H9 (cell line): ENCODE results near the gene ARHGAP15. TPM values are rescaled to one million over a fixed set of nuclear protein-coding genes. Genes with fewer than 3 reads are reported as not detected.

Experiments used
- DNase-seq: peaks from one replicate; pipeline ENCODE4 v3.0.0-alpha.2; 2017
- H2AFZ ChIP-seq: one replicate; pipeline ENCODE4 v1.6.1; 2013; ENCODE audit warnings: mild to moderate bottlenecking, low read length, control low read depth, moderate library complexity
- H2AK5ac ChIP-seq: 2 replicates; pipeline ENCODE4 v1.6.1; 2013; ENCODE audit warnings: low read length, control low read depth, mixed read lengths; ENCODE audit not compliant: insufficient read length
- H2BK120ac ChIP-seq: one replicate; pipeline ENCODE4 v1.6.1; 2013; ENCODE audit warnings: low read depth, mild to moderate bottlenecking, low read length, control low read depth, inconsistent platforms; ENCODE audit not compliant: poor library complexity, severe bottlenecking
- H2BK12ac ChIP-seq: 2 replicates; pipeline ENCODE4 v1.6.1; 2013; ENCODE audit warnings: low read length, control low read depth, mixed read lengths, low read depth; ENCODE audit not compliant: insufficient read length
- H2BK15ac ChIP-seq: 2 replicates; pipeline ENCODE4 v1.6.1; 2013; ENCODE audit warnings: low read depth, low read length, control low read depth
- H2BK20ac ChIP-seq: one replicate; pipeline ENCODE4 v1.6.1; 2013; ENCODE audit warnings: low read depth, mild to moderate bottlenecking, low read length, control low read depth, inconsistent platforms; ENCODE audit not compliant: poor library complexity, severe bottlenecking
- H2BK5ac ChIP-seq: 2 replicates; pipeline ENCODE4 v1.6.1; 2013; ENCODE audit warnings: low read length, control low read depth, mixed read lengths; ENCODE audit not compliant: insufficient read length
- H3K14ac ChIP-seq: 2 replicates; pipeline ENCODE4 v1.6.1; 2013; ENCODE audit warnings: low read length, control low read depth; ENCODE audit not compliant: insufficient read depth
- H3K18ac ChIP-seq: 2 replicates; pipeline ENCODE4 v1.6.1; 2013; ENCODE audit warnings: low read depth, mild to moderate bottlenecking, mixed read lengths, low read length, control low read depth; ENCODE audit not compliant: insufficient read length
- H3K23ac ChIP-seq: 2 replicates; pipeline ENCODE4 v1.6.1; 2013; ENCODE audit warnings: low read length, control low read depth, mixed read lengths, low read depth; ENCODE audit not compliant: insufficient read length
- H3K23me2 ChIP-seq: 2 replicates; pipeline ENCODE4 v1.6.1; 2013; ENCODE audit warnings: low read depth, mild to moderate bottlenecking, mixed read lengths, low read length, control low read depth; ENCODE audit not compliant: insufficient read length, poor library complexity, severe bottlenecking
- H3K27ac ChIP-seq: 2 replicates; pipeline ENCODE4 v1.5.1; 2013; ENCODE audit warnings: low read length, control low read depth, mixed read lengths, low read depth; ENCODE audit not compliant: insufficient read length
- H3K27me3 ChIP-seq: 2 replicates; pipeline ENCODE4 v1.6.1; 2013; ENCODE audit warnings: low read length, control low read depth, inconsistent platforms; ENCODE audit not compliant: insufficient read depth
- H3K4ac ChIP-seq: 2 replicates; pipeline ENCODE4 v1.6.1; 2013; ENCODE audit warnings: low read depth, mild to moderate bottlenecking, control low read depth, inconsistent platforms, low read length, moderate library complexity
- H3K4me1 ChIP-seq: 2 replicates; pipeline ENCODE4 v1.6.1; 2013; ENCODE audit warnings: low read length, control low read depth, inconsistent platforms; ENCODE audit not compliant: insufficient read depth
- H3K4me2 ChIP-seq: 2 replicates; pipeline ENCODE4 v1.6.1; 2013; ENCODE audit warnings: low read length, control low read depth, mixed read lengths; ENCODE audit not compliant: insufficient read length, insufficient read depth
- H3K56ac ChIP-seq: 2 replicates; pipeline ENCODE4 v1.6.1; 2013; ENCODE audit warnings: low read depth, mild to moderate bottlenecking, mixed read lengths, low read length, control low read depth; ENCODE audit not compliant: insufficient read length
- H3K79me1 ChIP-seq: 2 replicates; pipeline ENCODE4 v1.6.1; 2013; ENCODE audit warnings: low read depth, mild to moderate bottlenecking, moderate library complexity, low read length, control low read depth, inconsistent platforms; ENCODE audit not compliant: insufficient read depth, poor library complexity, severe bottlenecking
- H3K79me2 ChIP-seq: 2 replicates; pipeline ENCODE4 v1.6.1; 2013; ENCODE audit warnings: low read length, control low read depth, inconsistent platforms; ENCODE audit not compliant: insufficient read depth
- H3K9ac ChIP-seq: 2 replicates; pipeline ENCODE4 v1.6.1; 2013; ENCODE audit warnings: low read length, control low read depth, mixed read lengths; ENCODE audit not compliant: insufficient read length; ENCODE audit errors: extremely low read depth
- H3K9me3 ChIP-seq: one replicate; pipeline ENCODE4 v1.6.1; 2013; ENCODE audit warnings: low read depth, low read length, inconsistent platforms; ENCODE audit not compliant: control insufficient read depth
- H3T11ph ChIP-seq: one replicate; pipeline ENCODE4 v1.6.1; 2013; ENCODE audit warnings: mild to moderate bottlenecking, low read length, control low read depth, inconsistent platforms
- H4K20me1 ChIP-seq: one replicate; pipeline ENCODE4 v1.6.1; 2013; ENCODE audit not compliant: control insufficient read depth, insufficient read length, insufficient read depth
- H4K5ac ChIP-seq: 2 replicates; pipeline ENCODE4 v1.6.1; 2013; ENCODE audit warnings: low read depth, mild to moderate bottlenecking, mixed read lengths, low read length, control low read depth; ENCODE audit not compliant: insufficient read length
- H4K8ac ChIP-seq: replicated peaks from 2 replicates; pipeline ENCODE4 v1.6.1; 2013; ENCODE audit warnings: low read length, control low read depth, mixed read lengths, low read depth; ENCODE audit not compliant: insufficient read length
- H4K91ac ChIP-seq: 2 replicates; pipeline ENCODE4 v1.6.1; 2013; ENCODE audit warnings: low read depth, mild to moderate bottlenecking, moderate library complexity, mixed read lengths, low read length, control low read depth; ENCODE audit not compliant: insufficient read length
- H3K27ac Mint-ChIP-seq, 3 experiments: 2 replicates in 2 of 3; 3 replicates in 1 of 3; pipeline ENCODE4 v1.8.0; 2020 to 2021; ENCODE audit warnings: mixed read lengths in 3 of 3, mild to moderate bottlenecking in 1 of 3, moderate library complexity in 1 of 3
- H3K27me3 Mint-ChIP-seq: 2 replicates; pipeline ENCODE4 v1.8.0; 2021; ENCODE audit warnings: low read depth, mild to moderate bottlenecking, moderate library complexity, mixed read lengths
- H3K36me3 Mint-ChIP-seq, 3 experiments: 2 replicates in 2 of 3; 3 replicates in 1 of 3; pipeline ENCODE4 v1.8.0; 2020 to 2021; ENCODE audit warnings: low read depth in 3 of 3, mixed read lengths in 3 of 3; ENCODE audit not compliant: insufficient read depth in 1 of 3
- H3K4me1 Mint-ChIP-seq, 2 experiments: 2 replicates each; pipeline ENCODE4 v1.8.0; 2020; ENCODE audit warnings: mixed read lengths in 2 of 2
- H3K4me3 Mint-ChIP-seq, 2 experiments: 2 replicates in 1 of 2; 3 replicates in 1 of 2; pipeline ENCODE4 v1.8.0; 2020 to 2021; ENCODE audit warnings: mild to moderate bottlenecking in 2 of 2, mixed read lengths in 2 of 2, moderate library complexity in 1 of 2
- H3K9me3 Mint-ChIP-seq, 2 experiments: 2 replicates in 1 of 2; 3 replicates in 1 of 2; pipeline ENCODE4 v1.8.0; 2020; ENCODE audit warnings: mild to moderate bottlenecking in 2 of 2, mixed read lengths in 2 of 2, moderate library complexity in 1 of 2
- WGBS: extraction: QIAGEN DNeasy Blood & Tissue Kit; methylation state at CpG from one replicate; pipeline ENCODE4 v1.1.7; 2013; ENCODE audit warnings: missing lambda C conversion rate, low lambda C conversion rate, mixed read lengths; ENCODE audit not compliant: insufficient read length; ENCODE audit errors: extremely low coverage; 5-methylcytosine and 5-hydroxymethylcytosine counted together
- total RNA-seq: library from RNA; stranded (reverse); gene quantifications from 2 replicates; pipeline ENCODE4 v1.2.1, GENCODE V29; 2021
- TF ChIP-seq, protein P1 (sequence below): fragments of 200-600 bp; sonication (generic); conservative IDR thresholded peaks from 3 replicates; pipeline ENCODE4 v1.8.0; 2021; ENCODE audit warnings: antibody characterized with exemption, mild to moderate bottlenecking

Gene ARHGAP15
- total RNA-seq, 1 experiment from 2014 or later = not detected

DNA sequence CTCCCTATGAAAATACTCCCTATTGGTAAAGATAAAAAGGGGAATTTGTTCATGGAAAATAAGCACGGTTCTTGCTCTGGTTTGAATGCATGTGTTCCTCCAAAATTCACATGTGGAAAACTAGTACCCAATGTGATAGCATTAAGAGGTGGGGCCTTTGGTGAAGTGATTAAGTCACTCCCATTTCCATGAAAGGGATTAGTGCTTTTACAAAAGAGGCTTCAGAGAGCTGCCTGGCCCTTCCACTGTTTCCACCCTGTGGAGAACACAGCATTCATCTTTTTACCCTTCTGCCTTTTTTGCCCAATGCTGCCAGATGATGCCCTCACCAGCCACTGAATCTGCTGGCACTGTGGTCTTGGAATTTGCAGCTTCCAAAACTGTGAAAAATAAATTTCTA is 666.8 kb downstream of the ARHGAP15 start:
- Histone ChIP-seq H3K14ac (no peak overlapping the region), H2AK5ac (no peak overlapping the region), H2BK20ac (no peak overlapping the region), H3K4me1 (no peaks in the 10 kb centered on the region), H3K79me1 (no peaks in the 10 kb centered on the region), H3K9me3 (no peaks in the 10 kb centered on the region), H4K8ac (no peak overlapping the region), H3K23me2 (no peaks in the 10 kb centered on the region), H3K18ac (no peak overlapping the region), H2AFZ (no peak overlapping the region), H3K9ac (no peak overlapping the region), H3K27me3 (no peaks in the 10 kb centered on the region), H4K5ac (no peak overlapping the region), H3T11ph (no peak overlapping the region), H3K27ac (no peak overlapping the region), H2BK5ac (no peak overlapping the region), H2BK120ac (no peak overlapping the region), H2BK12ac (no peak overlapping the region), H3K4ac (no peak overlapping the region), H3K56ac (no peak overlapping the region), H4K20me1 (no peaks in the 10 kb centered on the region), H3K23ac (no peak overlapping the region), H3K79me2 (no peaks in the 10 kb centered on the region), H4K91ac (no peak overlapping the region), H2BK15ac (no peak overlapping the region), H3K4me2 (no peak overlapping the region)
- WGBS = no CpG with 5 or more reads among the region's 1 CpG
- Mint-ChIP-seq H3K4me1 (peaks cover 18 to 19% of the 10 kb centered on the region in 2 experiments), H3K27ac (no peak overlapping the region), H3K27me3 (no peaks in the 10 kb centered on the region), H3K9me3 (no peaks in the 10 kb centered on the region; a peak in 1 of 5 replicates), H3K4me3 (no peak overlapping the region), H3K36me3 (peaks cover 0 to 1% (median 0%) of the 10 kb centered on the region in 3 experiments; a peak in 1 of 7 replicates)
- no peak for DNase-seq
- TF ChIP-seq, protein P1, sequence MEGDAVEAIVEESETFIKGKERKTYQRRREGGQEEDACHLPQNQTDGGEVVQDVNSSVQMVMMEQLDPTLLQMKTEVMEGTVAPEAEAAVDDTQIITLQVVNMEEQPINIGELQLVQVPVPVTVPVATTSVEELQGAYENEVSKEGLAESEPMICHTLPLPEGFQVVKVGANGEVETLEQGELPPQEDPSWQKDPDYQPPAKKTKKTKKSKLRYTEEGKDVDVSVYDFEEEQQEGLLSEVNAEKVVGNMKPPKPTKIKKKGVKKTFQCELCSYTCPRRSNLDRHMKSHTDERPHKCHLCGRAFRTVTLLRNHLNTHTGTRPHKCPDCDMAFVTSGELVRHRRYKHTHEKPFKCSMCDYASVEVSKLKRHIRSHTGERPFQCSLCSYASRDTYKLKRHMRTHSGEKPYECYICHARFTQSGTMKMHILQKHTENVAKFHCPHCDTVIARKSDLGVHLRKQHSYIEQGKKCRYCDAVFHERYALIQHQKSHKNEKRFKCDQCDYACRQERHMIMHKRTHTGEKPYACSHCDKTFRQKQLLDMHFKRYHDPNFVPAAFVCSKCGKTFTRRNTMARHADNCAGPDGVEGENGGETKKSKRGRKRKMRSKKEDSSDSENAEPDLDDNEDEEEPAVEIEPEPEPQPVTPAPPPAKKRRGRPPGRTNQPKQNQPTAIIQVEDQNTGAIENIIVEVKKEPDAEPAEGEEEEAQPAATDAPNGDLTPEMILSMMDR = no peak
